ENCODE measurements around the gene CKS1B.
"Not testable (repeated sequence)": the region's sequence is repeated elsewhere in the genome, so short reads cannot be mapped to it uniquely, and the experiment has no call there.

DNA sequence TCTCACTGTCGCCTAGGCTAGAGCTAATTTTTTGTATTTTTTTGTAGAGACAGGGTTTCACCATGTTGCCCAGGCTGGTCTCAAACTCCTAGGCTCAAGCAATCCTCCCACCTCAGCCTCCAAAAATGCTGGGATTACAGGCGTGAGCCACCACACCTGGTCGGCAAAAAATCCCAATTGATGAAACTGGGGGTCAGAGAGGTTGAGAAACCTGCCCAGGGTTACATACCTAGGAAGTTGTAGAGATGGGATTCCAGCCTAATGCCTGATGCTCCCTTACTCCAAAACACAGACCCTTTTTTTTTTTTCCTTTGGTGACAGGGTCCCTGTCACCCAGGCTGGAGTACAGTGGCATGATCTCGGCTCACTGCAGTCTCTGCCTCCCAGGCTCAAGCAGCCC lies 12.3 kb downstream of the CKS1B start:
- not testable (repeated sequence) for TF ChIP-seq EZH2 (optimal IDR thresholded peaks at IDR 0.05; ENCODE audit: low read depth, low read length); EZH2phosphoT487 (IDR thresholded peaks at IDR 0.05; ENCODE audit: low read length)
- TF ChIP-seq, protein P1, sequence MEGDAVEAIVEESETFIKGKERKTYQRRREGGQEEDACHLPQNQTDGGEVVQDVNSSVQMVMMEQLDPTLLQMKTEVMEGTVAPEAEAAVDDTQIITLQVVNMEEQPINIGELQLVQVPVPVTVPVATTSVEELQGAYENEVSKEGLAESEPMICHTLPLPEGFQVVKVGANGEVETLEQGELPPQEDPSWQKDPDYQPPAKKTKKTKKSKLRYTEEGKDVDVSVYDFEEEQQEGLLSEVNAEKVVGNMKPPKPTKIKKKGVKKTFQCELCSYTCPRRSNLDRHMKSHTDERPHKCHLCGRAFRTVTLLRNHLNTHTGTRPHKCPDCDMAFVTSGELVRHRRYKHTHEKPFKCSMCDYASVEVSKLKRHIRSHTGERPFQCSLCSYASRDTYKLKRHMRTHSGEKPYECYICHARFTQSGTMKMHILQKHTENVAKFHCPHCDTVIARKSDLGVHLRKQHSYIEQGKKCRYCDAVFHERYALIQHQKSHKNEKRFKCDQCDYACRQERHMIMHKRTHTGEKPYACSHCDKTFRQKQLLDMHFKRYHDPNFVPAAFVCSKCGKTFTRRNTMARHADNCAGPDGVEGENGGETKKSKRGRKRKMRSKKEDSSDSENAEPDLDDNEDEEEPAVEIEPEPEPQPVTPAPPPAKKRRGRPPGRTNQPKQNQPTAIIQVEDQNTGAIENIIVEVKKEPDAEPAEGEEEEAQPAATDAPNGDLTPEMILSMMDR (IDR thresholded peaks at IDR 0.05; ENCODE audit: low read length): not testable (repeated sequence)
